Endothelial cell of umbilical vein (primary cell): ENCODE measurements around the gene EOLA1.
"Not testable (repeated sequence)": the region's sequence is repeated elsewhere in the genome, so short reads cannot be mapped to it uniquely, and the experiment has no call there.

Experiments used
- EZH2 ChIP-seq: IDR thresholded peaks from 2 replicates; pipeline ENCODE4 v1.6.1; 2012; ENCODE audit warnings: borderline replicate concordance, low read depth, mild to moderate bottlenecking, moderate library complexity, low read length, inconsistent platforms; ENCODE audit not compliant: severe bottlenecking
- MYC ChIP-seq: IDR thresholded peaks from one replicate; pipeline ENCODE4 v1.6.1; 2011; ENCODE audit warnings: mild to moderate bottlenecking, low read depth, low read length
- POLR2A ChIP-seq: IDR thresholded peaks from 2 replicates; pipeline ENCODE4 v1.6.1; 2012; ENCODE audit warnings: low read depth, mild to moderate bottlenecking, control low read depth, low read length
- POLR2AphosphoS5 ChIP-seq: IDR thresholded peaks from 2 replicates; pipeline ENCODE4 v1.6.1; 2012; ENCODE audit warnings: low read depth, mild to moderate bottlenecking, control low read depth, low read length, moderate library complexity; ENCODE audit not compliant: insufficient read depth
- TF ChIP-seq, protein P1 (sequence below), 2 donors: IDR thresholded peaks; 1 replicate in 1 of 2; 2 replicates in 1 of 2; pipeline ENCODE4 v1.5.1; 2011; ENCODE audit warnings: low read length in 2 of 2, mild to moderate bottlenecking in 2 of 2, moderate library complexity in 2 of 2, control low read depth in 1 of 2, inconsistent platforms in 1 of 2, low read depth in 1 of 2; ENCODE audit not compliant: insufficient read depth in 1 of 2; ENCODE audit errors: extremely low read depth in 1 of 2

DNA sequence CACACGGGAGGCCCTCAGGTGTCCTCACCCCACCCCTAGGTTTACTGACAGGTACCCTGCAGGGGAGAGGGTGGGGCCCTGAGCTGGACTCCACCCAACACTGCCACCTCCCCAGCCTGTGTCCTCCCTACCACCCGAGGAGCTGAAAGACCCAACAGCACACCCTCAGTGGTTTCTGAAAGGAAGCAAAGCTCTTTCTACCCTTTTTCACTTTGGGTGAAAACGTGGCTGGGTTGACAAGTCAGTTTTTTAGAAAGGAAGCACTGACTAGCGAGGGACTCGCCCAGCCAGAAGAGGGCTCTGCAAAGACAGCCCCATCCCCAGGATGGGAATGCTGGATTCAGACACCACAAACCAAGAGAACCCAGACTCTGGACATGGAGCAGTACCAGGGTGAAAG is 37.9 kb upstream of the EOLA1 start:
- not testable (repeated sequence) for TF ChIP-seq POLR2A, POLR2AphosphoS5, MYC, EZH2
- TF ChIP-seq, protein P1, sequence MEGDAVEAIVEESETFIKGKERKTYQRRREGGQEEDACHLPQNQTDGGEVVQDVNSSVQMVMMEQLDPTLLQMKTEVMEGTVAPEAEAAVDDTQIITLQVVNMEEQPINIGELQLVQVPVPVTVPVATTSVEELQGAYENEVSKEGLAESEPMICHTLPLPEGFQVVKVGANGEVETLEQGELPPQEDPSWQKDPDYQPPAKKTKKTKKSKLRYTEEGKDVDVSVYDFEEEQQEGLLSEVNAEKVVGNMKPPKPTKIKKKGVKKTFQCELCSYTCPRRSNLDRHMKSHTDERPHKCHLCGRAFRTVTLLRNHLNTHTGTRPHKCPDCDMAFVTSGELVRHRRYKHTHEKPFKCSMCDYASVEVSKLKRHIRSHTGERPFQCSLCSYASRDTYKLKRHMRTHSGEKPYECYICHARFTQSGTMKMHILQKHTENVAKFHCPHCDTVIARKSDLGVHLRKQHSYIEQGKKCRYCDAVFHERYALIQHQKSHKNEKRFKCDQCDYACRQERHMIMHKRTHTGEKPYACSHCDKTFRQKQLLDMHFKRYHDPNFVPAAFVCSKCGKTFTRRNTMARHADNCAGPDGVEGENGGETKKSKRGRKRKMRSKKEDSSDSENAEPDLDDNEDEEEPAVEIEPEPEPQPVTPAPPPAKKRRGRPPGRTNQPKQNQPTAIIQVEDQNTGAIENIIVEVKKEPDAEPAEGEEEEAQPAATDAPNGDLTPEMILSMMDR (IDR thresholded peaks at IDR 0.05; ENCODE audit: extremely low read depth in 1 of 2, insufficient read depth in 1 of 2, low read depth in 1 of 2, low read length in 2 of 2), result not testable (repeated sequence)
